GM19397 (cell line): ENCODE measurements around the gene SRSF4.

ENCODE experiments used
- ATAC-seq: cut with Tn5 transposase; IDR thresholded peaks from one replicate; pipeline ENCODE4 v1.9.1; 2021; ENCODE audit warnings: mild to moderate bottlenecking, moderate library complexity; ENCODE audit not compliant: unreplicated experiment

Gene SRSF4

DNA sequence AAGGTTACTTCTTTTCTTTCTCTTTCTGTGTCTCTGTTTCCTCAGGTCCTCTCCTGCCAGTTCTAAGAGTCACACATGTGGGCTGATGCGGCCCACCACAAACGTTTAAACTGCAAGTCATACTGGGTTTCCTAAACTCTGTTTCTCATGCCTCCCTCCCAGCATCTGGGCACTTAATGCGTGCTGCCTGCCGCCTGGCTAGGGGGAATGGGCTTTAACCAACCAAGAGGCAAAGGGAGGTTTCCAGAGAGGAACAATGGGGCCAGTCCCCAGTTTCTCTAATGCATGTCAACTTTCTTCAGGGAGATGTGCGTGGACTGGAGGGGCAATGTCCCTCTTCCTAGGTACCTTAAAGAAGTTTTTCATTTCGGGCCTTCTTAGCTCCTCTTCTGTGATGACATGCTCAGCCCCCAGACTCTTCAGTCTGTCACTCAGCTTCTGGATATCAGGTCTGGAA is 19.9 kb upstream of the SRSF4 start:
- no peak for ATAC-seq

DNA sequence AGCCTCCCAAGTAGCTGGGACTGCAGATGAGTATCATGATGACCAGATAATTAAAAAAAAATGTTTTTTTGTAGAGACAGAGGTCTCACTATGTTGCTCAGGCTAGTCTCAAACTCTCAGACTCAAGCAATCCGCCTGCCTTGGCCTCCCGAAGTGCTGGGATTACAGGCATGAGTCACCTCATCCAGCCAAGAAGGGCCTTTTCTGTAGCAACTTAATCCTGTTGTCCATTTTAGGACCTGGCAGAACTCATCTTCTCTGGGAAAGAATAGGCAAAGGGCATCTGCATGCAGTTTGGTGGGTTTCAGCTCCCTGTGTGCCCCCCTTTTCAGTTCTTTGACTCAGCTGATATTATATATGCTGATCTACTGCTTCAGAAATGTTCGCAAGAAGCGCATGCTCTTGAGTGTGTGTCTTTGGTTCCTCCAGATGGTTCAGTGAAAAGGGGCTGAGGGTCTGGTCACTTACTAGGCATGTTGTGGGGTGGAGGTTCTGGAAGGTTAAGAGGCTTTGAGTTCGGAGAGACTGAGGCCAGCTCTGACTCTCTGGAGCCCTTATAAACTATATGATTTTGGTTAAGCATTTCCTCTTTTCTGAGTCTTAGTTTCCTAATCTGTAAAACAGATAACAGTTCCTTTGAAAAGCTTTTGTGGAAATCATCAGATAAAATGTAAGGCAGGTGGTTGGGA is 19.4 kb upstream of the SRSF4 start:
- no peak for ATAC-seq

DNA sequence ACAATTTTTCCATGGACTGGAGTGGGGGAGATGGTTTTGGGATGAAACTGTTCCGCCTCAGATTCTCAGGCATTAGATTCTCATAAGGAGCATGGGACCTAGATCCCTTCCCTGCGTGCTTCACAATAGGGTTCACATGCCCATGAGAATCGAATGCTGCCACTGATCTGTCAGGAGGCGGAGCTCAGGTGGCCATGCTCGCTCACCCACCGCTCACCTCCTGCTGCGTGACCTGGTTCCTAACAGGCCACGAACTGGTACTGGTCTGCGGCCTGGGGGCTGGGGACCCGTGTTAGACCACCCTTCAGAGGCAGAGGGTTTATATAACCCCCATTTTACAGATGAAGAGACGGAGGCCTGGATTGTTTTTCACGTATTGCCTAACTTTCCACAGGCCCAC is 16.3 kb upstream of the SRSF4 start:
- ATAC-seq, result no peak

- no peak for ATAC-seq
These were observed 15.9 kb upstream of the SRSF4 start for GRCh38 chr1:29197590-29197924.

- no peak for ATAC-seq
These were observed 15.3 kb upstream of the SRSF4 start for GRCh38 chr1:29196863-29197589.

- no peak for ATAC-seq
These were observed 14.2 kb upstream of the SRSF4 start for GRCh38 chr1:29195881-29196291.

DNA sequence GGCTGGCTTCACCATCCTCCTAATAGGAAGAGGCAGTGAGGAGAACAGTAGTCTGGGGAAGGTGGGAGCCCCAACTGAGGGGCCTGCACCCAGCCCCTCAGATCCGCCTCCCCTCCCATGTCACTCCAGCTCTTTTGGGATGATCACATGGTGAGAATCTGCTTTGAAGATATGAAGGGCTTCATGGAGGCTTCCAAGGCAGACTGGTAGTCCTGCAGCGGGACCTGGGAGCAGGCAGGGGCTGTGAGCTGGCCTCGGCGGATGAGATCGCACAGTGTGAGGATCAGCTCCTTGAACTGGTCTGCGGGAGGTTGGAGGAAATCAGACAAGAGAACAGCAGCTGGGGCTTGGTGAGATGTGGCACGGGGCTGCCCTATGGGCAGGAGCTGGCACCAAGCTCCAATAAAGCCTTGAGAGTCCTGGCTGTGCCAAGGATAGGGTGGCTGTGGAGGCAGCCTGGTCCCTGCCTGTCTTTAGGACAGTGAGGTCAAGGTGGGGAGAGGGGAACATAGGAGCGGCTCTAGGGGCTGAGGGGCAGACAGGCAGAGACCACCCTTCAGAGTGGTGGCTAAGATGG is 12.3 kb upstream of the SRSF4 start:
- no peak for ATAC-seq

- no peak for ATAC-seq
These were observed 9.0 kb upstream of the SRSF4 start for GRCh38 chr1:29190718-29191117.

GRCh38 chr1:29186707-29187106 is 5.0 kb upstream of the SRSF4 start:
- no peak for ATAC-seq

DNA sequence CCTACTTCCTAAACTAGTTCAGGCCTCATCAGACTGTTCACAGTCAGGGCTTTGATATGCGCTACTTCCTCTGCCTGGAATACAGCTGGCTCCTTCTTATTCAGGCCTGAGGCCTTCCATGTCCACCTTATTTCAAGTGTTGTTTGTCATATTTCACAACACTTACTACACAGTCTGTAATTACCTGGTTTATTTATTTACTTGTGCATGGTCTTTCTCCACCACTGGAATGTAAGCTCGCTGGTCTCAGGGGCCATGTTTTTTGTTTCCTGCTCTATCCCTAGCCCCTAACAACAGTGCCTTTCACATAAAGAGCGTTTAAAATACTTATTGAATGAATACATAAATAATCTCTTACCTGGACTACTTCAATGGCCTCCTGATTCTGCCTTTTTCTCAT is 4.6 kb upstream of the SRSF4 start:
- no peak for ATAC-seq

GRCh38 chr1:29183287-29183686 is 1.6 kb upstream of the SRSF4 start:
- ATAC-seq, result no peak

DNA sequence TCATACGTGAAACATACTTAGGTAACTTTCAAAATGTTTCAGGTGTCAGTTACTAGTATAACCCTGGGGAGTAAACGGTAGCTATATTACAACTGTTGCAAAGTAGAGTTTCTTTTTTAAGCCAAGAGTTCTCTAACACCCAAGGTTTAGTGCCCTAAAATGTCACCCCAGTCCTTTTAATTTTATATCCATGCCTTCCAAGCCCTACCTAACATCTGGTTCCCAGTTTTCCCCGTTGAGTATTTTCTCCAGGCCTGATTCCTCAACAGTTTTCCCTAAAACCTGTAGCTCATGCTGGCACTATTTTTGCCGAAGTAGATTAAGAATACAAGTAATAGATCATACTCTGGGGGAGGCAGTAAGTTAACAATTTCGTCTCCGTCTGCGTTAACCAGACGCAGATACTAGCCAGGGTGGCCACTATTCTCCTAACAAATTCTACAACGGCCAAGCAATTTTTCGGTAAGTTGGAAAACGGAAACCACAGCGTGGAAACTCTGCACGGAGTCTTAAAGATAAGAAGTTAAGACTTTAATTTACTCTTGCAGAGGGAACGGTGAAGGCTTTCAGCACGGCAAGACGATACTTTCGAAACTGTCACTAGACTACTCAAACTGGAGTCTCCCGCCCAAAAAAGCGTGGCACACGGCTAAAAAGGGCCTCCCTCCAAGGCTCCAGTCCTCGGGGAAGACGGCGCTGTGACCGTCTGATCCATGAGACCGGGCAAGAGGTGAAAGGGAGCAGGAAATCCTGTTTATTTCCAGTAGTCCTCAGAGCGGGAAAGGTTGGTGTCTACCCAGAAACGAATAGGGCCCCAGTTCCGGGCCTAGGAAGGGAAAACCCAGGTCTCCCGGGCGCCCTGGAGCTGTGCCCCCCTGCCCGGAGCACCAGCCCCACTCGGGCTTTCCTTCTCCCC is 945 bp downstream of the SRSF4 start:
- no peak for ATAC-seq

GRCh38 chr1:29179641-29180184 is 2.0 kb downstream of the SRSF4 start:
- ATAC-seq, result no peak

DNA sequence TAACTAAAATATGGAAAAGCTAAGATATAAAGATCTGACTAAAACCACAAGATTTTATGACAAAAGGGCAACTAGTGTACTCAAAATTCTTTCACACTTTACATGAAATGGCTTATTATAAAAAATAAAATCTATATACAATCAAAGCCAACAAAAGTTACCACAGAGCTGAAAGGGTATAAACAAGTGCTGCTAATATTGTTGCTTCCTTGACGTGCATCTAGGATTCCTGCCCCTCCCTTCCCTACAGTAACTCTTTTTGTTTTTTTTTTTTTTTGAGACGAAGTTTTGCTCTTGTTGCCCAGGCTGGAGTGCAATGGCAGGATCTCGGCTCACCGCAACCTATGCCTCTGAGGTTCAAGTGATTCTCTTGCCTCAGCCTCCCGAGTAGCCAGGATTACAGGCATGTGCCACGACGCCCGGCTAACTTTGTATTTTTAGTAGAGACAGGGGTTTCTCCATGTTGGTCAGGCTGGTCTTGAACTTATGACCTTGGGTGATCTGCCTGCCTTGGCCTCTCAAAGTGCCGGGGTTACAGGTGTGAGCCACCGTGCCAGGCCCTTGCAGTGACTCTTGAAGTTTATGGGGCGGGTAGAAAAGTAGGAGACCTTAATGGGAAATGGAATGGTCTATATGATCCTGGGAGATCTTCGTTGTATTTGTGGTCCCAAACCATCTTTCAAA is 4.5 kb downstream of the SRSF4 start:
- ATAC-seq, result no peak

GRCh38 chr1:29176576-29176975 is 5.1 kb downstream of the SRSF4 start:
- ATAC-seq, result no peak

- no peak for ATAC-seq
These were observed 9.2 kb downstream of the SRSF4 start for GRCh38 chr1:29172415-29172939.

DNA sequence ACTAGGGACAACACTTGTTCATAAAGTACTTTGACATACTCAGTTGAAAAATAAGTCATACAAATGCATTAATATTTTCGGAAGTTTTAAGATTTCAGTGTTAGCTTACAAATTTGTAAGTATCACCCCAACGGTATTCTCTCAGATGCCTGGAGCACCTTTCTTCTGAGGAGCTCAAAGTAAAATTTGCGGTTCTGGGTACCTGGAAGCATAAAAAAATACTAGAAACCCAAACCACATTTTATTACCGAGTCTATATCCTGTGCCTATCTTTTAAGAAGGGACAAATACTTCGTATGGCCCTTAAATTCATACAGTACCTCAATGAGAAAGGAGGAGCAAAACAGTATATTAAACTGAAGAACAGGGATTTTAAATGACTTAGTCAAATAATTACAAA is 10.2 kb downstream of the SRSF4 start:
- no peak for ATAC-seq

- ATAC-seq, result no peak
These were observed 10.6 kb downstream of the SRSF4 start for GRCh38 chr1:29171089-29171488.

GRCh38 chr1:29169976-29170375 is 11.7 kb downstream of the SRSF4 start:
- ATAC-seq, result no peak

- no peak for ATAC-seq
These were observed 13.8 kb downstream of the SRSF4 start for GRCh38 chr1:29167904-29168303.
